Measurements from ENCODE around the gene MYL5.

Gene MYL5

DNA sequence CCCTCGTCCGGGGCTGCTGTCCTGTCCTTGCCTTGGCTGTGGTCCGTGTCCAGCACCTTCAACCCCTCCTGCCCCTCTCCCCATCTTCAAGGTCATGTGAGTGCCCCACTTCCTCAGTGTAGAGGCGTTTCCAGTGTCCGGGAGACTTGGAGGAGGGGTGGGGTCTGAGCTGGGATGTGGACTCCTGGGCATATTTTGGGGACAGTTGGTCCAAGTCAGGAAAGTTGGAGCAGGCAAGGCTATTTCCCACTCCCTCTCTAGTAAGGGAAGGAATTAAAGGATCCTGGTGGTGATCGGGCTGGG, 34.2 kb downstream of the MYL5 start:
- no peak for DNase-seq

DNA sequence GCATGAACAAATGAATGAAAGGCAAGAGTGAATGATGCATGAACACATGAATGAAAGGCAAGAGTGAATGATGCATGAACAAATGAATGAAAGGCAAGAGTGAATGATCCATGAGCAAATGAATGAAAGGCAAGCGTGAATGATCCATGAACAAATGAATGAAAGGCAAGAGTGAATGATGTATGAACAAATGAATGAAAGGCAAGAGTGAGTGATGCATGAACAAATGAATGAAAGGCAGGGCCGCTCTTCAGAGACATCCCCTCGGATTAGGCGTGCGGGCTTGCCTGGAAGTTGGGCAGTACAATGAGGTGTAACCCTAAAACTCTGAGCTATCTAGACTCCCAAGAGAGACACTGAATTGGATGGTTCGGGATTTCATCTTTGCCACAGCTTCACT, 35.0 kb downstream of the MYL5 start:
- no peak for DNase-seq

DNA sequence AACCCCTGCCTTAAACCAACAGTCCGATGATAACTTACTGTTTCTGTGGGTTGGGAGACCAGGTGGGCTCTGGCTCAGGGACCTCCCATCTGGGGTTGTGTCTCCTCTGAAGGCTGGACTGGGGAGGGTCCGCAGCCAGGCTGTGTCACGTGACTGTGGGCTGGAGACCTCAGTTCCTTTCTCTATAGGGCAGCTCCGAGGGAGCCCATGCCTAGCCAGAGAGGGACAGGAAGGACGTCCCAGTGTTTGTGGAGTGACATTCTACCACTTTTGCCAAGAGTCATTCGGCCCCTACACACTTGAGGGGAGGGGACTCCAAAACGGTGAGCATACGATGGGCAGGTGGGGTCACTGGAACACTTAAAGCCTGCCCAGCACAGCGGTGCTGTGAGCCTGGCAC, 35.8 kb downstream of the MYL5 start:
- DNase-seq, result no peak

DNA sequence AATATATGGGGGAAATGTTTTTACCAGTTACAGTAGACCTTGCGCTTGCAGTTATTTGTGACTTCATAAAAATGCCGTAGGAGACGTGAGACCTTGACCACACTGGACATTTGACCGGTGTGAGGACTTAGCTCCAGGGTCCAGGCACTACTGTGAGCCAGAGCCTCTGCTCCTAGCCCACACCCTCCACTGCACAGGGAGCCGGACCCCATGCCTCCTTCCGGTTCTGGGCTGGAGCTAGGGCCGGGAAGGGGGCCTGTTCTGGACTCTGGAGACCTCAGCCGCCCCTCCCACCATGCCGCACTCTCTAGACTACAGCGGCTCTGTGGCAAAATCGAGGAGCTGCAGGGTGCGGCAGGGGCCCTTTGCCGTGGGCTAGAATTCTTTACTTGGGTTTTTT, 36.6 kb downstream of the MYL5 start:
- DNase-seq, result no peak

GRCh38 chr4:712093-712492, 37.8 kb downstream of the MYL5 start:
- no peak for DNase-seq

DNA sequence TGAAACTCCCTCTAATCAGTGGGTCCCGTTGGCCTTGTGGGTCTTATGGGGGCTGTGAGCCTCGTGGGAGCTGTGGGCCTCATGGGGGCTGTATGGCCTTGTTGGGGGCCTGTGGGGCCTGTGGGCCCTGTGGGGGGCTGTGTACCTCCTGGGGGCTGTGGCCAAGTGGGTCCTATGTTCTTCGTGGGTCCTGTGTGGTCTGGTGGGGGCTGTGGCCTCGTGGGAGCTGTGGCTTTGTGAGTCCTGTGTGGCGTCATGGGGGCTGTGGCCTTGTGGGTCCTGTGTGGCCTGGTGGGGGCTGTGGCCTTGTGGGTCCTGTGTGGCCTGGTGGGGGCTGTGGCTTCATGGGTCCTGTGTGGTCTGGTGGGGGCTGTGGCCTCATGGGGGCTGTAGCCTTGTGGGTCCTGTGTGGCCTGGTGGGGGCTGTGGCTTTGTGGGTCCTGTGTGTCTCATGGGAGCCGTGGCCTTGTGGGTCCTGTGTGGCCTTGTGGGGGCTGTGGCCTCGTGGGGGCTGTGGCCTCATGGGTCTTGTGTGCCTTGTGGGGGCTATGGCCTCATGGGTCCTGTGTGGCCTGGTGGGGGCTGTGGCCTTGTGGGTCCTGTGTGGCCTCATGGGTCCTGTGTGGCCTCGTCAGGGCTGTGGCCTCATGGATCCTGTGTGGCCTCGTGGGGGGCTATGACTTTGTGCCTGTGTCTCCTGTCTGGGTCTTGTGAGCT, 38.7 kb downstream of the MYL5 start:
- no peak for DNase-seq

GRCh38 chr4:714087-714486, 39.7 kb downstream of the MYL5 start:
- DNase-seq, result no peak

DNA sequence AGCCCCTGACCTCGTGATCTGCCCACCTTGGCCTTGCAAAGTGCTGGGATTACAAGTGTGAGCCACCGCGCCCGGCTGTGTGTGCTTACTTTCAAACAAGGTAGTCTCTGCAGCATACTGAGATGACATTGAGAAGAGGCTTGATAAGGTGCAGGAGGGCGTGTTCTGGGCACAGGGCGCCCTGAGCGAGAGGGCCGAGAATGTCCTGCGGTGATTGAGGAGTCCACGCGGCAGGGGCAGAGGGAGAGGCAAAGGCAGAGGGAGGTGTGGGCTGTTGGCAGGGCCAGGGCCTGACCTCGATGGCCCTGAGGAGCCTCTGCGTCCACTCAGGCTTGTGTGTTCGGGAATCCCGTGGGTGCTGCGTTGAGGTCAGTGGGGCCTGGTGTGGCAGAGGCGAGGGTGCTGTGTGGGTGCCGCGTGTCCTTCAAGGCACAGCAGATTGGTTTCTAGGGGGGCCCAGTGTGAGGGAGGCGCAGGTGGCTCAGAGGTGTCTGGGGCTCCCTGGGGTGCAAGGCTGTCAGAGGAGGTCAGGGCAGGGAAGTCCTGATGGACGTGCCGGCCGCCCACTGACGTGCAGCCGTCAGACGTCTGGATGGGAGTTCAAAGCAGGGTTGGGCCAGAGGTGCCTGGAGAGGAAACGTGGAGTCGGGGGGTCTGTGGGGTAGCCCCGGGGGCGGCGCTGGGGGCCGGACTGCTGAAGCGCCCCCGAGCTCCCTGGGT, 43.4 kb downstream of the MYL5 start:
- no peak for DNase-seq

- DNase-seq, result no peak
These were observed 44.1 kb downstream of the MYL5 start for GRCh38 chr4:718460-718859.

DNA sequence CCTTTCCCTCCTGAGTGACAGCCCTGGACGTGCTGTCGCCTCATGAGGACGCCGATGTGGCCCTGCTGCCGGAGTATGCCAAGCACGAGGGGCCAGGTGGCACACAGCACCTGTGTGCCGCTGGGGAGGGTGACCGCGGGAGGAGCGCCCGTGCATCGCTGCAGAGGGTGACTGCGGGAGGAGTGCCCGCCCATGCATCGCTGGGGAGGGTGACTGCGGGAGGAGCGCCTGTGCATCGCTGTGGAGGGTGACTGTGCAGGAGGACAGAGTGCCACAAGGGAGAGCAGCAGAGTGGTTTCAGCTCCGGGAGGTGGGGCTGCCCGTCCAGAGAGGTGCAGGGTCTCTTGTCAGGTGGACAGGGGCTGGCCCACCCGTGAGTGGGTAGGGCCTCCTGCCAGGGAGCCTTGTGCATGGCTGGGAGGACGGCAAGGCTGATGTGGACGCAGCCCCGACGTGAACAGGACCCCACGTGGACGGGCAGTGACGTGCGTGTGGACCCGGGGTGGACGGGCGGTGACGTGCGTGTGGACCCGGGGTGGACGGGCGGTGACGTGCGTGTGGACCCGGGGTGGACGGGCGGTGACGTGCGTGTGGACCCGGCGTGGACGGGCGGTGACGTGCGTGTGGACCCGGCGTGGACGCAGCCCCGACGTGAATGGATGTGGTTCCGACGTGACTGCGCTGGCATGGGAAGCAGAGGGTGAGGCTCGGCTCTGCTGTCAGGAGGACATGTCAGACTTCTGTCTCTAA, 45.9 kb downstream of the MYL5 start:
- no peak for DNase-seq

DNA sequence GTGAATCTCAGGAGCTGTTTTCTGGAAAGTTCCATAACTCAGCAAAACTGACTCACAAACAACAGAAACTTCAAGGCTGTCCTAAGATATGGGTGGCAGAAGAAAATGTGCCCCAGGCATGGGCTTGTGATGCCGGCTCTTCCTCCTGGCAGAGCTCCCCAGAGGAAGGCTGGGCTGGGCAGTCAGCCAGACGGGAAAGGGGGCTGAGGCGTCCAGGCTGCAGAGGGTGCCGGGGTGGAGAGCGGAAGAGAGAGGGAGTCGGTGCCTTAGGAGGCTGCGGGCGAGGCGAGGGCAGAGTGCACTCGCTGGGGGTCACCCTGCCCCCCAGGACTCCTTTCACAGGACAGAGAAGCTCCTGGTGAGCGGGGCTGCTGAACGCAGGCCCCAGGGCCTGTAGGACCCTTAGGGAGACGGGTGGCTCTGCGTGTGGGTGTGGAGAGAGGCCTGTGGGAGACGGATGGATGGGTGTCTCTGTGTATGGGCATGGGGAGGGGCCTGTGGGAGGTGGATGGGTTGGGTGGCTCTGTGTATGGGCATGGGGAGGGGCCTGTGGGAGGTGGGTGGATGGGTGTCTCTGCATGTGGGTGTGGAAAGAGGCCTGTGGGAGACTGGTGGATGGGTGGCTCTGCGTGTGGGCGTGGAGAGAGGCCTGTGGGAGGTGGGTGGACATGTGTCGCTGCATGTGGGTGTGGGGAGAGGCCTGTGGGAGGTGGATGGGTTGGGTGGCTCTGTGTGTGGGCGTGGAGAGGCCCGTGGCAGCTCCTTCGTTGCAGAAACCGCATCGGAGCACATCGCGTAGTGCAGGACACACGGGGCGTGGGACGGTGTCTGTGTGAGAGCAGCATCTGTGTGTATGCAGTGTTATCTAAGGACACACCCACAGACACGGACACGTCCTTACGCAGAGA, 47.2 kb downstream of the MYL5 start:
- DNase-seq, result no peak

- no peak for DNase-seq
These were observed 47.9 kb downstream of the MYL5 start for GRCh38 chr4:722169-722725.

DNA sequence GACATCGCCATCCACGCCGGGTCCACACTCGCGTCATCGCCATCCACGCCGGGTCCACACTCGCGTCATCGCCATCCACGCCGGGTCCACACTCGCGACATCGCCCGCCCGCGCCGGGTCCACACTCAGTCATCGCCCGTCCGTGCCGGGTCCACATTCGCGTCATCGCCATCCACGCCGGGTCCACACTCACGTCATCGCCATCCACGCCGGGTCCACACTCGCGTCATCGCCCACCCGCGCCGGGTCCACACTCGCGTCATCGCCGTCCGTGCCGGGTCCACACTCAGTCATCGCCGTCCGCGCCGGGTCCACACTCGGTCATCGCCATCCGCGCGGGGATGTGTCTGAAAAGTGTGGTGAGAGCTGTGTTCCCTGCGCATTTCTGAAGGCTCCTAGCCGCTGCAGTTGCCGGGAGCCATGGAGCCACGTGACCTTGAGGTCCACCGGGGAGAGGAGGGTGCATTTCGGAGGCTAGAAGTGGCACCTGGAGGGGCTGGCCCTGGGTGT, 48.6 kb downstream of the MYL5 start:
- no peak for DNase-seq

DNA sequence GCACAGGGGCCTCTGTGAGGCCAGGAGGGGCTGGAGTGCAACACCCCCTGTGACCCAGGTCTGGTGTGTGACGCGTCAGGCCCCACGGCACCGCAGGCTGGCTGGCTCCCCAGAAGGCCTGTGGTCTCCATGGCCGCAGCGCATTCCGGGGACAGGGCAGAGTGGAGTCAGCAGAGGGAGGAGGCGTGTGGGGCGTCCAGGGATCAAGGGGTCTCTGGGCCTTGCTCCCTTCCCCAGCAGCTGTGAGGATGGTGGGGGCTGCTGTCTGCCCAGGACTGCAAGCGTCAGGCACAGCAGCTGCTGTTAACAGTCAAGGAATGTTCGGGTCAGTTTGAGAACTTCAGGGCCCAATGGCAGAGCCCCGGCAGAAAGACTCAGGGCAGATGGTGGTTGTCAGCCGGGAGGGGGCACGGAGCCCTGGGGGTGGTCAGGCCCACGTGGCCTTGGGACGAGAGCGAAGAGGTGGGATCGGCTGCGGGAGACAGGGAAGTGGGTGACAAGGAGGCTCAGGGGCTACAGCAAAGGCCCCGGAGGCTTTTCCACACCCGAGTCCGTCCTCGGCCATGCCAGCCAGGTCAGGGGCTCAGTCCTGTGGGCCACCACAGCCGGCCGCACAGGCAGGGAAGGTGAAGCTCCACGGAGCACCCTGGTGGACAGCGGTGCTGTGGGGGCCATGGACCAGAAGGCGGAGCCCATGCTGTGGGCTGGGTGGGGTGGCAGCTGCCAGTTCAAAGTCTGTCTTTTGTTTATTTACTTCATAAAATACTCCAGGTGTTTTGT, 49.6 kb downstream of the MYL5 start:
- DNase-seq, result no peak

GRCh38 chr4:725391-726234, 51.3 kb downstream of the MYL5 start:
- no peak for DNase-seq

- no peak for DNase-seq
These were observed 52.0 kb downstream of the MYL5 start for GRCh38 chr4:726235-726787.

DNA sequence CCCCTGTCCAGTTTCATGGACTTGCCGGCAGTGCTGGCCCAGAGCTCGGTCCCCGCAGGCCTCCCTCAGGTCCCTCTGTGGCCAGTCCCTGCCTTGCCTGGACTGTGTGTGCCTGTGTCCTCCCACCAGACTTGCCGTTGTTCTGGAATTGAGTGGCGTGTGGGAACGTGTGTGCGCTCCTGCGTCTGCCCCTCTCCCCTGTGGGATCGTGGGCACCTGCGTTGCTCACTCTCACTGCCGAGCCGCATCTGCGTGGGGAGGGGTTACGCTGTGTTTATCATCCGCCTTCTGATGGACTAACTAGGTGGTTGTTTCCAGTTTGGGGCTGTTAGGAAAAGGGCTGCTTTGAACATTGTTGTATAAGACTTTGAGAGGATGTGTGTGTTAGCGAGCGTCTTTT, 52.5 kb downstream of the MYL5 start:
- no peak for DNase-seq

GRCh38 chr4:727576-727975, 53.2 kb downstream of the MYL5 start:
- no peak for DNase-seq

DNA sequence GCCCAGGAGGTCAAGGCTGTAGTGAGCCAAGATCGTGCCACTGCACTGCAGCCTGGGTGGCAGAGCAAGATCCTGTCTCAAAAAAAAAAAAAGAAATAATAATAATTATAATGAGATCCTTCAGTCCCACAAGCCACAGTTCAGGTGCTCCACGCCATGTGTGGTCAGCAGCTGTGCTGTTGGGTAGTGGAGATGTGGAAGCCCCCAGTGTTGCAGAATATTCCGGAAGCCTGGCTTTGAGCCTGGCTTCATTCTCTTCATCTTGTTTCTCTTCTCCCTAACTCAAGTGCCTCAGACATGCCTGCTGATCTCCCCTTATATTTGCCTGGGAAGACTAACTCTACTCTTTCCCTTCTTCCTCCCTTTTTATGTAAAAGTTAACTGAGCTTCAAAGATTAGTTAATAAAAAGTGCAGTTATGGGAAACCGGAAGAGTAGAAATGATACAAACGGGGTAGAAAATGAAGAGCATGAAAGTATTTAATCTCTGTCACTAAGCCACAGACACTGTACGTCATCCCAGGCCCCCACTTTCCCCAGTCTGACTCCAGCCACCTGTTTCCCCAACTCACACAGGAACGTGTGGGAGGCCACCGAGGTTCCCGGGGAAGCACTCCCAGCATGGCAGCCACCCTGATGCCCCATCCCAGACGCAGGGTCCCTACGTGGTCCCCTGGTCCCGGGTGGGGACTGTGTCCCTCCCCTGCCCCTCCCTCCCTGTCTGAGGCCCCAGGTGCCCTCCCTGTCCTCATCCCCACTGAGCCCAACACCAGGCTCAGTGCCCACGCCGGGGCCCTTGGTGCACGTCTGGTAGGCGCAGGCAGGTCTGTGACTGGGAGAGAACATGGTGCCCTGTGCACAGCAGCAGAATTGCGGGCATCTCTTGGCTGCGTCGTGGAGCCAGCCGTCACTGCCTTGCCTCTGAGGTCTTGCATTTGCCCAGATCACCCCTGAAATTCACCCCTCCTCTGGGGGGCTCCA, 55.3 kb downstream of the MYL5 start:
- DNase-seq, result no peak
